ENCODE measurements around the gene SKP1.

Gene SKP1

GRCh38 chr5:134114886-134115805 is 61.6 kb downstream of the SKP1 start:
- H3K4me3 ChIP-seq (ENCODE audit: control insufficient read depth, low read depth, low read length) = peak overlapping the region; percentile 56
- no peak for DNase-seq (ENCODE audit: low read depth)
- TF ChIP-seq CTCF (IDR thresholded peaks at IDR 0.05; ENCODE audit: control insufficient read depth, insufficient read depth, low read depth, low read length, missing control alignments) = no peak

DNA sequence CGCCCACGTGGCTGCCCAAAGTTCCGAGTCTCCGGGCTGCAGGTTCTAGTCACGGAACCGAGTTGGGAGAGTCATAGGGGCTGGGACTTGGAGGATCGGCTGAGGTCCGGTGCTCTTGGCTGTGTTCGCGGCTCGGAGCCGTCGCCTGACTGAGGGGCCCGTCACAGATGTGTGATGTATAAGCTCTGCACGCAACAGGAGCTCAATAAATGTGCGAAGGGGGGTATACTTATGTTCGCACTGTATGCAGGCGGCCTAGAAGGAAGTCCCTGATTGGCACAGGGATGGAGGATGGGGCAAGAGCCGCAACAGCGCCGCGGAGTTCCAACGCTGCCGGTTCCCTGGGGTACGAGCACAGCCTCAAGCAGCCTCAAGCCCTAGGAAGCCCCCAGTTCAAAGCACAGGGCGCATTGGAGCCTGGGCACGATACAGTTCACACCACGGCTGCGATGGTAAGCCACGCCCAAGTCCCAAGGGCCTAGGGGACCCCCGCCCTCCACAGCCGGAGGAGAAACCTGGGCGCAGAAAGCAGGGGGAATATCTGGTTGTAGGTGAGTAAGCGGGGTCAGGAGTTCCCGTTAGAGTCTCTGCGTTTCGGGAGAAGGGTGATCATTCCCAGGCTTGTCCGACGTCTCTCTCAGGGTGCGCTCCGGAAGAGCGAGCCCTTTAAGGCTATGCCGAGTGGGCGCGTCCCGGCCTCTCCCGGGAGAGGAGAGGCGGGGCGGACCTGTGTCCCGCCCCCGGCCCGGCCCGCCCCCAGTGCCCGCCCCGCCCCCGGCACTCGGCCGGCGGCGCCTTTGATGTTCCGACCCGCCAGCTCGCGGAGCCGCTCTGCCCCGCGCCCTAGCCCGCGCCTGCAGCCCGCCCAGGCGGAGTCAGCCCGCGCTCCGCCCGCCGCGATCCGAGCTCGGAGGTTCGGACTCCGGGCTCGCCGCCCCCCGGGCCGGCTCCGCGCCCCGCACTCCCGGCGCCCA is 62.6 kb downstream of the SKP1 start, which contains the start of gene TCF7:
TSS of gene TCF7 (plus strand) at position 780 of the 974 bp plus-strand sequence. CDS start 226 bp downstream, outside the sequence.
- no peak for TF ChIP-seq CTCF (IDR thresholded peaks at IDR 0.05; ENCODE audit: control insufficient read depth, insufficient read depth, low read depth, low read length, missing control alignments)
- H3K4me3 ChIP-seq (ENCODE audit: control insufficient read depth, low read depth, low read length) = peak within 1 kb of the TSS; percentile 56

DNA sequence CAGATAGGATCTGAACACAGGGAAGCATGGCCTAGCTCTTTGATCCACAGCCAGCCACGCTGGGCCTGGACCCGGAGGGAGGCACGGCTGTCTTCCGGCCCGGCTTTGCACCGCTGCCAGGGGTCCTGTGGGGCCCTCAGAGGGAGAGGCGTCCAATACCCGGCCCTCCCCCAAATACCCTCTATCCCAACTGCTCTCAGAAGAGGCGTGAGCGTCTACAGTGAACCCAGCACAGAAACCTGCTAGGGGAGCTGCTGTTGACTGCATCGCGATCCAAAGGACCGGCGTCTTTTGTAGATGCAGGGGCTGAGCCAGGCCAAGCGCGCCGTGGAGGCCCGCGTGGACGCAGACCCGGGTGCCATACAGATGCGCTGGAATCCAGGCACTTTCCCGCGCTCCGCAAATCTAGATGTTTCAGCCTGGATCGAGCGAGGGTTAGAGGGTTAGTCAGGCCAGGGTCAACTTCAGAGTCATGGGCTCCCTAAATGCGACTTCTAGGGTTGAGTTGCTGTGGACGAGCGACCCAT is 63.3 kb downstream of the SKP1 start:
- no peak for TF ChIP-seq CTCF (IDR thresholded peaks at IDR 0.05; ENCODE audit: control insufficient read depth, insufficient read depth, low read depth, low read length, missing control alignments)
- no peak for DNase-seq (ENCODE audit: low read depth)
- H3K4me3 ChIP-seq (ENCODE audit: control insufficient read depth, low read depth, low read length) = no peak overlapping the region

More for the DNA sequence above, 62.6 kb downstream of the SKP1 start, which contains the start of gene TCF7:
- peak; percentile 23 for DNase-seq (ENCODE audit: low read depth)

GRCh38 chr5:134112726-134113362 is 63.9 kb downstream of the SKP1 start:
- DNase-seq (ENCODE audit: low read depth) = no peak
- H3K4me3 ChIP-seq (ENCODE audit: control insufficient read depth, low read depth, low read length) = no peak overlapping the region
- TF ChIP-seq CTCF (IDR thresholded peaks at IDR 0.05; ENCODE audit: control insufficient read depth, insufficient read depth, low read depth, low read length, missing control alignments) = no peak

DNA sequence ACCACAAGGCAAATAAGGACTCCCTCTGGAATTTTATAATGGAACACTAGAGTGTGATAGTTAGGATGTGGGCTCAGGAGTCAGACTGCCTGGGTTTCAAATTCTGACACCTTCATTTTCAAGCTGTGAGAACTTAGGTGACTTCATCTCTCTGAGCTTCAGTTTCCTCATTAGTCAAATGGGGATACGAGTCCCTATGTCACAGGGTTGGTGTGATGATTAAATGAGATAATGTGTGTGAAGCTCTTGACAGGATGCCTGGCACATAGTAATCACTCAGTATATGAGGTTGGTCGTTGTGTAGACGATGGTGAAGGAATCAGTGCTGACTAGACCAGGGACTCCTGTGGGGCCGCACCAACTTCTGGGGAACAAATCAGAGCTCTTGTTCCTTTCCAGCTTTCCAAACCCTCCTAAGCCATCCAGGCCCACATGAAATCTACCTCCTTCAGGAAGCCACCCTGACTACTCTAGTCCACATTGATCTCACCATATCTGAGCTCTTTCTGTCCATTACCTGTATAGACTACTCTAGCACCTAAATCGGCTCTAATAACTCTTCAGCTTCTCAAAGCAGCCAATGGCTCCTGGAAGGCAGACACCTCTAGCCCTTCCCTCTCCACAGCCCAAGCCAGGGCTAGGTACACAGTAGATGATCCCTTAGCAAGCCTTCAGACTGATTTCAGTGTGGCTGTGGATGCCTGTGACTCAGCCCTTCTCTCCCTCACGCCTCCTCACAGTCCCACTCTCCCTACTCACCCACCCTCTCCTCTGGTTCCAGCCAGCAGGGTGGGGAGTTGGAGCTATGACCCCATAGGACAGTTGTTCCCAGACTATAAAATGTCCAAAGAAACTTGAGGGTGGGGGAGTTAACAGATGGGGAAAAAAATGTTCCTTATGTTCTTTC is 64.8 kb downstream of the SKP1 start:
- TF ChIP-seq CTCF (IDR thresholded peaks at IDR 0.05; ENCODE audit: control insufficient read depth, insufficient read depth, low read depth, low read length, missing control alignments) = no peak
- H3K4me3 ChIP-seq (ENCODE audit: control insufficient read depth, low read depth, low read length) = no peak overlapping the region
- DNase-seq (ENCODE audit: low read depth) = no peak

Data from AG09309 (cell line).